MCF 10A (cell line): ENCODE data around the gene CRB1. TPM values are rescaled to one million over a fixed set of nuclear protein-coding genes. Genes with fewer than 3 reads are reported as not detected.

Source experiments
- BruUV-seq: library from RNA; stranded (reverse); fragments of 400-500 nt; replicated peaks from 2 replicates; lab custom pipeline; 2021; lab: Mats Ljungman, UMichigan
- CTCF ChIA-PET: fragments of 300-600 bp; sonication (Branson Sonifier 250); formaldehyde crosslinking; extraction: SDS; loops from one replicate; lab custom pipeline; 2021; ENCODE audit warnings: antibody characterized with exemption, inconsistent platforms; lab: Yijun Ruan, JAX
- POLR2A ChIA-PET: fragments of 300-600, 350-650 bp; sonication (Branson Sonifier 250); formaldehyde crosslinking; extraction: SDS; loops from one replicate; lab custom pipeline; 2020; ENCODE audit warnings: antibody characterized with exemption, inconsistent platforms; lab: Yijun Ruan, JAX
- DNase-seq: peaks from one replicate; pipeline ENCODE4 v3.0.0-alpha.2; 2018; ENCODE audit not compliant: unreplicated experiment
- H3K27ac Mint-ChIP-seq: one replicate; pipeline ENCODE4 v1.8.0; 2022; ENCODE audit warnings: mild to moderate bottlenecking, low read depth, mixed read lengths; ENCODE audit not compliant: unreplicated experiment
- H3K27me3 Mint-ChIP-seq: one replicate; pipeline ENCODE4 v1.8.0; 2022; ENCODE audit warnings: mixed read lengths; ENCODE audit not compliant: insufficient read depth, unreplicated experiment
- H3K36me3 Mint-ChIP-seq: one replicate; pipeline ENCODE4 v1.8.0; 2022; ENCODE audit warnings: mild to moderate bottlenecking, moderate library complexity, mixed read lengths; ENCODE audit not compliant: insufficient read depth, unreplicated experiment
- H3K4me1 Mint-ChIP-seq: one replicate; pipeline ENCODE4 v1.8.0; 2022; ENCODE audit warnings: mixed read lengths; ENCODE audit not compliant: insufficient read depth, unreplicated experiment
- H3K4me3 Mint-ChIP-seq: one replicate; pipeline ENCODE4 v1.8.0; 2022; ENCODE audit warnings: mild to moderate bottlenecking, moderate library complexity, mixed read lengths; ENCODE audit not compliant: unreplicated experiment
- H3K9me3 Mint-ChIP-seq: one replicate; pipeline ENCODE4 v1.8.0; 2022; ENCODE audit warnings: mixed read lengths; ENCODE audit not compliant: unreplicated experiment
- CTCF ChIP-seq: fragments of 200-600 bp; IDR thresholded peaks from one replicate; pipeline ENCODE4 v1.8.0; 2022; ENCODE audit warnings: antibody characterized with exemption, mild to moderate bottlenecking; ENCODE audit not compliant: unreplicated experiment
- intact Hi-C: fragments of 100-400 bp; cut with micrococcal nuclease; formaldehyde crosslinking; loops from 2 replicates; pipeline ENCODE4 v1.14.1; 2022
- total RNA-seq: library from RNA; stranded (reverse); gene quantifications from 2 replicates; pipeline ENCODE4 v1.2.3, GENCODE V29; 2022

CRB1 gene
- total RNA-seq, 1 experiment from 2014 or later: 0.65 TPM

- TF ChIP-seq CTCF: no peak
- Mint-ChIP-seq H3K4me1 (no peaks in the 10 kb centered on the region), H3K27ac (no peak overlapping the region), H3K4me3 (no peak overlapping the region), H3K27me3 (no peaks in the 10 kb centered on the region), H3K36me3 (no peaks in the 10 kb centered on the region), H3K9me3 (no peaks in the 10 kb centered on the region)
- intact Hi-C loops: no loop called here
- BruUV-seq: no TSS peak
- ChIA-PET CTCF (no interaction called here), POLR2A (no interaction called here)
- DNase-seq: no peak
Observed at GRCh38 chr1:197413564-197413963, 145.5 kb downstream of the CRB1 start.

DNA sequence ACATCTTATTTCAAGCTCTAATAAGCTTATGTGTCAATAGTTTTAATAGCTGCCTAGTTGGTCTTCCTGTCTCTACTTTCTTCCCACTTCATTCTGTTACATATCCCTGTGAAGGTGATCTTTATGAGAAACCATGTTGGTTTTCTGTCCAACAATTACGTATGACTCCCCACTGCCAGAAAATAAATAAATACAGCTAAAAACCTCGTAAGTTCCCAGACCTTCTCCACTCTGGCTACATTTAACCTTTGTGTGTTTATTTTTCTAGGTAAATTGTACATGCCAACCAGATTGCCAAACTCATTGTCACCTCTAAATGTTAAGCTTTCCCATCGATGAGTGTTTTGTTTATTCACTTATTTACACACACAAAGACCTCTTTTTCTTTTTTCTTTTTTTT lies 147.2 kb downstream of the CRB1 start:
- H3K4me1 Mint-ChIP-seq: no peaks in the 10 kb centered on the region
- TF ChIP-seq CTCF: no peak
- intact Hi-C loops: no loop called here
- no TSS peak for BruUV-seq
- no peak overlapping the region for H3K4me3 Mint-ChIP-seq
- ChIA-PET CTCF (interaction anchor here (0.6 kb wide), 1 partner anchor 1355 kb away, joined by 3 read pairs; no protein-coding TSS in a partner anchor), POLR2A (interaction anchor here (0.6 to 1.4 kb wide), 2 partner anchors 23 to 256 kb away, joined by 3 read pairs; no protein-coding TSS in a partner anchor)
- no peak overlapping the region for H3K27ac Mint-ChIP-seq
- no peak for DNase-seq
- H3K9me3 Mint-ChIP-seq: no peaks in the 10 kb centered on the region
- no peaks in the 10 kb centered on the region for H3K27me3 Mint-ChIP-seq
- H3K36me3 Mint-ChIP-seq: no peaks in the 10 kb centered on the region

- H3K4me3 Mint-ChIP-seq: no peak overlapping the region
- no peaks in the 10 kb centered on the region for H3K9me3 Mint-ChIP-seq
- no peak overlapping the region for H3K27ac Mint-ChIP-seq
- no peak for DNase-seq
- H3K36me3 Mint-ChIP-seq: no peaks in the 10 kb centered on the region
- ChIA-PET POLR2A (no interaction called here), CTCF (interaction anchor here (0.6 kb wide), 1 partner anchor 450 kb away, joined by 4 read pairs; no protein-coding TSS in a partner anchor)
- intact Hi-C loops: no loop called here
- H3K27me3 Mint-ChIP-seq: no peaks in the 10 kb centered on the region
- no peak for TF ChIP-seq CTCF
- peaks cover 4% of the 10 kb centered on the region for H3K4me1 Mint-ChIP-seq
- BruUV-seq: no TSS peak
Observed at GRCh38 chr1:197418693-197419092, 150.6 kb downstream of the CRB1 start.

DNA sequence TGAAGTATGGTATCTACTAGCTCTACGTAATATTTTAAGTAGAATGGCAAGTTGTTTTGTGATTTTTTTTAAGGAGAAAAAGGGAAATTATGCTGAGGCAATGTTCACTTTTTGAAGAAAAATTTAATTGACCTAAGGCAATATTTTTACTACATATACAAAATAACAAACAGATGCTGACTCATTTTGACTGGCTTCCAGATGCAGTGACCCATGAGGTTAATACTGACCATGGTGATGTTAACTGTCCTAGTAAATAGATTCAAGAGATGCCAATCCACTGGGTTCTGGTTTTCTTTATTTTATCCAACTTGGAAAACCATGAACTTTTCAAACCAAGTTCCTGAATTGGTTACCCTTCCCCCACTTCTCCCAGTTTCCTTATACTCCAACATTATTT lies 154.9 kb downstream of the CRB1 start:
- H3K27ac Mint-ChIP-seq: no peak overlapping the region
- ChIA-PET CTCF (no interaction called here), POLR2A (no interaction called here)
- peak; percentile 78 for DNase-seq
- H3K4me1 Mint-ChIP-seq: peaks cover 4% of the 10 kb centered on the region
- H3K27me3 Mint-ChIP-seq: no peaks in the 10 kb centered on the region
- TF ChIP-seq CTCF: no peak
- H3K36me3 Mint-ChIP-seq: no peaks in the 10 kb centered on the region
- H3K4me3 Mint-ChIP-seq: no peak overlapping the region
- BruUV-seq: no TSS peak
- intact Hi-C loops: no loop called here
- no peaks in the 10 kb centered on the region for H3K9me3 Mint-ChIP-seq
